ENCODE measurements around the gene CPT1A.
"Not testable (repeated sequence)": the region's sequence is repeated elsewhere in the genome, so short reads cannot be mapped to it uniquely, and the experiment has no call there.

The CPT1A gene

GRCh38 chr11:68857037-68857586 lies 15.4 kb upstream of the CPT1A start:
- Histone ChIP-seq H3K4me1 (ENCODE audit: insufficient read depth, low read length, poor library complexity, severe bottlenecking) (no peaks in the 10 kb centered on the region), H2AFZ (ENCODE audit: low read length) (no peak overlapping the region), H3K79me2 (ENCODE audit: insufficient read depth, low read length) (no peaks in the 10 kb centered on the region), H3K36me3 (ENCODE audit: insufficient read depth, low read length) (no peaks in the 10 kb centered on the region), H3K9ac (ENCODE audit: low read depth, low read length, poor library complexity, severe bottlenecking) (no peak overlapping the region), H3K9me3 (ENCODE audit: insufficient read depth, low read depth, low read length) (no peaks in the 10 kb centered on the region), H3K4me3 (ENCODE audit: low read length, poor library complexity, severe bottlenecking) (no peak overlapping the region), H3K27me3 (ENCODE audit: insufficient read depth, low read length, poor library complexity, severe bottlenecking) (no peaks in the 10 kb centered on the region), H3K4me2 (ENCODE audit: low read depth, low read length, poor library complexity, severe bottlenecking) (no peak overlapping the region), H3F3A (ENCODE audit: low read depth) (no peaks in the 10 kb centered on the region), H3K9me2 (replicated peaks; ENCODE audit: low read depth, low read length) (no peaks in the 10 kb centered on the region), H4K20me1 (ENCODE audit: insufficient read depth, low read length, poor library complexity, severe bottlenecking) (no peaks in the 10 kb centered on the region)
- TF ChIP-seq EZH2phosphoT487 (IDR thresholded peaks at IDR 0.05; ENCODE audit: borderline replicate concordance) (no peak), CTCF (conservative IDR thresholded peaks at IDR 0.05; ENCODE audit: low read length) (no peak)

- H3K9me3 ChIP-seq (ENCODE audit: insufficient read depth, low read depth, low read length); H3K79me2 ChIP-seq (ENCODE audit: insufficient read depth, low read length); H2AFZ ChIP-seq (ENCODE audit: low read length); H3K4me2 ChIP-seq (ENCODE audit: low read depth, low read length, poor library complexity, severe bottlenecking); H3K9me2 ChIP-seq (replicated peaks; ENCODE audit: low read depth, low read length); H3K4me3 ChIP-seq (ENCODE audit: low read length, poor library complexity, severe bottlenecking); H3K27me3 ChIP-seq (ENCODE audit: insufficient read depth, low read length, poor library complexity, severe bottlenecking); H3K4me1 ChIP-seq (ENCODE audit: insufficient read depth, low read length, poor library complexity, severe bottlenecking); H4K20me1 ChIP-seq (ENCODE audit: insufficient read depth, low read length, poor library complexity, severe bottlenecking); H3K36me3 ChIP-seq (ENCODE audit: insufficient read depth, low read length); H3K9ac ChIP-seq (ENCODE audit: low read depth, low read length, poor library complexity, severe bottlenecking); H3F3A ChIP-seq (ENCODE audit: low read depth): not testable (repeated sequence)
Observed at GRCh38 chr11:68856425-68857030, 14.8 kb upstream of the CPT1A start.

- Histone ChIP-seq H3K9ac (ENCODE audit: low read depth, low read length, poor library complexity, severe bottlenecking) (no peak overlapping the region), H2AFZ (ENCODE audit: low read length) (peak overlapping the region; percentile 68; the same call in 1 of the 2 replicates), H3K36me3 (ENCODE audit: insufficient read depth, low read length) (no peaks in the 10 kb centered on the region), H3K9me3 (ENCODE audit: insufficient read depth, low read depth, low read length) (no peaks in the 10 kb centered on the region), H4K20me1 (ENCODE audit: insufficient read depth, low read length, poor library complexity, severe bottlenecking) (no peaks in the 10 kb centered on the region), H3K79me2 (ENCODE audit: insufficient read depth, low read length) (no peaks in the 10 kb centered on the region), H3K9me2 (replicated peaks; ENCODE audit: low read depth, low read length) (no peaks in the 10 kb centered on the region), H3K27me3 (ENCODE audit: insufficient read depth, low read length, poor library complexity, severe bottlenecking) (no peaks in the 10 kb centered on the region), H3K4me2 (ENCODE audit: low read depth, low read length, poor library complexity, severe bottlenecking) (peak overlapping the region; percentile 13), H3K4me3 (ENCODE audit: low read length, poor library complexity, severe bottlenecking) (peak overlapping the region; percentile 31), H3K4me1 (ENCODE audit: insufficient read depth, low read length, poor library complexity, severe bottlenecking) (no peaks in the 10 kb centered on the region), H3F3A (ENCODE audit: low read depth) (no peaks in the 10 kb centered on the region)
- TF ChIP-seq EZH2phosphoT487 (IDR thresholded peaks at IDR 0.05; ENCODE audit: borderline replicate concordance) (no peak), CTCF (conservative IDR thresholded peaks at IDR 0.05; ENCODE audit: low read length) (no peak)
Observed at GRCh38 chr11:68855205-68855981, 13.7 kb upstream of the CPT1A start.
